Testis (tissue), 2 donors: Measurements from ENCODE around the gene PRR3.

Experiments used
- CTCF ChIP-seq, 3 experiments: fragments of 450-650 bp in 2 of 3; fragments of 200-600 bp in 1 of 3; sonication (generic) in 1 of 3; IDR thresholded peaks; one replicate each; pipeline ENCODE4 v1.5.1; 2016 to 2019; ENCODE audit warnings: antibody characterized with exemption in 3 of 3, mild to moderate bottlenecking in 2 of 3, moderate library complexity in 1 of 3
- POLR2A ChIP-seq: fragments of 450-650 bp; IDR thresholded peaks from one replicate; pipeline ENCODE4 v1.6.1; 2017; ENCODE audit warnings: antibody characterized with exemption, mild to moderate bottlenecking, moderate library complexity

GRCh38 chr6:30554404-30554803, 2.7 kb upstream of the PRR3 start:
- no peak for TF ChIP-seq CTCF (IDR thresholded peaks at IDR 0.05)
- TF ChIP-seq POLR2A, result no peak
